Measurements from ENCODE around the gene PHF11. TPM values are rescaled to one million over a fixed set of nuclear protein-coding genes. Genes with fewer than 3 reads are reported as not detected.
"Not testable (repeated sequence)": the region's sequence is repeated elsewhere in the genome, so short reads cannot be mapped to it uniquely, and the experiment has no call there.

The PHF11 gene
- total RNA-seq, 2 donors from 2014 or later: 98.9 to 145 TPM

GRCh38 chr13:49464621-49465325, 31.0 kb upstream of the PHF11 start:
- Mint-ChIP-seq H3K27me3 (ENCODE audit: low read depth) (no peaks in the 10 kb centered on the region), H3K4me3 (no peak overlapping the region), H3K9me3 (peaks cover 0 to 1% of the 10 kb centered on the region in 2 donors), H3K27ac (no peak overlapping the region), H3K36me3 (ENCODE audit: insufficient read depth in 2 of 2) (peaks cover 13 to 36% of the 10 kb centered on the region in 2 donors), H3K4me1 (ENCODE audit: low read depth) (no peaks in the 10 kb centered on the region)
- no peak for DNase-seq
- ATAC-seq (replicated peaks in 1 of 2): no peak

- Mint-ChIP-seq H3K4me1 (ENCODE audit: low read depth) (no peaks in the 10 kb centered on the region), H3K27ac (no peak overlapping the region), H3K4me3 (no peak overlapping the region), H3K9me3 (peaks cover 0 to 1% of the 10 kb centered on the region in 2 donors), H3K36me3 (ENCODE audit: insufficient read depth in 2 of 2) (peaks cover 13 to 36% of the 10 kb centered on the region in 2 donors), H3K27me3 (ENCODE audit: low read depth) (no peaks in the 10 kb centered on the region)
- DNase-seq (no peak), ATAC-seq (replicated peaks in 1 of 2) (no peak)
These were observed 29.4 kb upstream of the PHF11 start for GRCh38 chr13:49466292-49466838.

- ATAC-seq (replicated peaks in 1 of 2) (peak in 1 of 2 donors; percentile 49), DNase-seq (no peak)
- no peak overlapping the region for H3K27ac Mint-ChIP-seq
- no peaks in the 10 kb centered on the region for H3K27me3 Mint-ChIP-seq (ENCODE audit: low read depth)
- H3K4me3 Mint-ChIP-seq: no peak overlapping the region
- no peaks in the 10 kb centered on the region for H3K9me3 Mint-ChIP-seq
- H3K4me1 Mint-ChIP-seq (ENCODE audit: low read depth): no peaks in the 10 kb centered on the region
- peaks cover 0 to 18% of the 10 kb centered on the region in 2 donors for H3K36me3 Mint-ChIP-seq (ENCODE audit: insufficient read depth in 2 of 2)
These were observed 23.6 kb upstream of the PHF11 start for GRCh38 chr13:49472186-49472585.

GRCh38 chr13:49476529-49476928, 19.2 kb upstream of the PHF11 start:
- Mint-ChIP-seq H3K27ac (no peak overlapping the region), H3K27me3 (ENCODE audit: low read depth) (no peaks in the 10 kb centered on the region), H3K9me3 (no peaks in the 10 kb centered on the region), H3K4me3 (no peak overlapping the region), H3K4me1 (ENCODE audit: low read depth) (no peaks in the 10 kb centered on the region), H3K36me3 (ENCODE audit: insufficient read depth in 2 of 2) (peaks cover 0 to 5% of the 10 kb centered on the region in 2 donors)
- no peak for ATAC-seq (replicated peaks in 1 of 2)
- no peak for DNase-seq

GRCh38 chr13:49481788-49482187, 14.0 kb upstream of the PHF11 start:
- Mint-ChIP-seq H3K27ac (no peak overlapping the region), H3K9me3 (no peaks in the 10 kb centered on the region), H3K36me3 (ENCODE audit: insufficient read depth in 2 of 2) (peaks cover 5 to 14% of the 10 kb centered on the region in 2 donors), H3K4me3 (no peak overlapping the region), H3K27me3 (ENCODE audit: low read depth) (no peaks in the 10 kb centered on the region), H3K4me1 (ENCODE audit: low read depth) (no peaks in the 10 kb centered on the region)
- no peak for ATAC-seq (replicated peaks in 1 of 2)
- no peak for DNase-seq

DNA sequence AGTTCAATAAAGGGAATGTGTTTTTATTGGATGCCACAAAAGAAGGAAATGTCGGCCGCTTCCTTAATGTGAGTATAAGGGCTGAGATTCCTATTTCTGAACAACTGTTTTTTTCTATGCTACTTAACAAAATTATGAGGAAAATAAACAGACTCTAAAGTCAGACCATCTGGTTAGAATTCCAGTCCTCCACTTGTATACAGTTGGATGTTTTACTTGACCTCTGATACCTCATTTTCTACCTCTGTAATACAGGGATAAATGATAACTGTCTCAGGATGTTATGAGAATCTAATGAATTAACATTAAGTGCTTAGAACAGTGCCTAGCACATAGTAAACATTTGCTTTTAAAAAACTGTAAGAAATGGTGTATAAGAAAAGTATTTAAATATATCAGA, 7.2 kb upstream of the PHF11 start:
- DNase-seq: no peak
- Mint-ChIP-seq H3K27me3 (ENCODE audit: low read depth) (no peaks in the 10 kb centered on the region), H3K9me3 (no peaks in the 10 kb centered on the region), H3K36me3 (ENCODE audit: insufficient read depth in 2 of 2) (peaks cover 5 to 7% of the 10 kb centered on the region in 2 donors), H3K4me1 (ENCODE audit: low read depth) (no peaks in the 10 kb centered on the region), H3K27ac (no peak overlapping the region), H3K4me3 (no peak overlapping the region)
- no peak for ATAC-seq (replicated peaks in 1 of 2)

DNA sequence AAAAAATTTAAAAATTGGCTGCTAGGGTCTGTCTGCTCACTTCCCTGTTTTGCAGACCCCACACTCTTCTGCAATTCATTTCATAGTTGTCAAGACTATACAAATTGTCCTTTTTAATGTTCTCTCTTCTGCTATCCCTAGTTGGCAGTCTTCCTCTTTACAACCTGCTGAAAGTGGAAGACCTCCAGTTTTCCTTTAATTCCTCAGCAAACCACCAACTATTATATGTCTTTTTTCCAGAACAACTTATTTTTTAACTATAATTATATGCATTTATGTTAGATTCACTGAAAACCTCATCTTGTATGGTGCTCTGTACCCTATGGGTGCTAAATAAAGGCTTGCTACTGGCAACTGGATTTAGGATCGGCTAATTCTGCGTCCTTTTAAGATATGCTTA, 1.1 kb upstream of the PHF11 start:
- DNase-seq (no peak), ATAC-seq (replicated peaks in 1 of 2) (no peak)
- no peaks in the 10 kb centered on the region for H3K27me3 Mint-ChIP-seq (ENCODE audit: low read depth)
- peaks cover 0 to 5% of the 10 kb centered on the region in 2 donors for H3K9me3 Mint-ChIP-seq
- H3K27ac Mint-ChIP-seq: peak overlapping the region; percentile 99
- H3K4me1 Mint-ChIP-seq (ENCODE audit: low read depth): peaks cover 49% of the 10 kb centered on the region
- peaks cover 20 to 23% of the 10 kb centered on the region in 2 donors for H3K36me3 Mint-ChIP-seq (ENCODE audit: insufficient read depth in 2 of 2)
- peak overlapping the region; percentile 94 to 96 for H3K4me3 Mint-ChIP-seq

DNA sequence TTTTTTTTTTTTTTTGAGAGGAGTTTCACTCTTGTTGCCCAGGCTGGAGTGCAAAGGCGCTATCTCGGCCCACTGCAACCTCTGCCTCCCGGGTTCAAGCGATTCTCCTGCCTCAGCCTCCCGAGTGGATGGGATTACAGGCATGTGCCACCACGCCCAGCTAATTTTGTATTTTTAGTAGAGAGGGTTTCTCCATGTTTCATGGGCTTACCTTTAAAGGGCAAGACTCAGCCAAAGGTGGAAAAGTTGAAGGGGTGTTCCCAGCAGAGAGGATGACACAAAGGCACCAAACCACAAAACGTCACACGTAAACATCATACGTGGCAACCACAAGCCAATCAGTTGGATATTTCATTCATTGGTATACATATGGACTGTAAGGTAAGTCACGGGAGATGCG, 1.1 kb downstream of the PHF11 start:
- Mint-ChIP-seq H3K4me3 (peak overlapping the region; percentile 94), H3K36me3 (ENCODE audit: insufficient read depth in 2 of 2) (peaks cover 23 to 29% of the 10 kb centered on the region in 2 donors), H3K27ac (peak overlapping the region; percentile 98), H3K4me1 (ENCODE audit: low read depth) (peaks cover 58% of the 10 kb centered on the region)
- H3K9me3 Mint-ChIP-seq; H3K27me3 Mint-ChIP-seq (ENCODE audit: low read depth): not testable (repeated sequence)
- peak; percentile 55 to 77 for DNase-seq
- peak; percentile 16 to 34 for ATAC-seq (replicated peaks in 1 of 2)

- DNase-seq (no peak), ATAC-seq (replicated peaks in 1 of 2) (no peak)
- Mint-ChIP-seq H3K27ac (peak overlapping the region; percentile 98), H3K4me3 (peak overlapping the region; percentile 94), H3K9me3 (peaks cover 0 to 5% of the 10 kb centered on the region in 2 donors), H3K27me3 (ENCODE audit: low read depth) (no peaks in the 10 kb centered on the region), H3K4me1 (ENCODE audit: low read depth) (peaks cover 58% of the 10 kb centered on the region), H3K36me3 (ENCODE audit: insufficient read depth in 2 of 2) (peaks cover 23 to 29% of the 10 kb centered on the region in 2 donors)
These were observed 1.5 kb downstream of the PHF11 start for GRCh38 chr13:49497272-49497671.

DNA sequence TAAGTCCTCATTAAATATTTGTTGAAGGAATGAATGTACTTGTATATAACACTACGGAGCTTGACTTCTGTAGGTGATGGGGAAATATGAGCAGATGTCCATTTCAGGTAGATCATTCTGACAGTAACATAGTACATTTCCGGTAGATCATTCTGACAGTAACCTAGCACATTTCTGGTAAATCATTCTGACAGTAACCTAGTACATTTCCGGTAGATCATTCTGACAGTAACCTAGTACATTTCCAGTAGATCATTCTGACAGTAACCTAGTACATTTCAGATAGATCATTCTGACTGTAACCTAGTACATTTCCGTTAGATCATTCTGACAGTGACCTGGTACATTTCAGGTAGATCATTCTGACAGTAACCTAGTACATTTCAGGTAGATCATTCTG, 2.5 kb downstream of the PHF11 start:
- Mint-ChIP-seq H3K9me3 (peaks cover 0 to 5% of the 10 kb centered on the region in 2 donors), H3K27me3 (ENCODE audit: low read depth) (no peaks in the 10 kb centered on the region), H3K4me3 (peak overlapping the region; percentile 94), H3K27ac (peak overlapping the region; percentile 98), H3K4me1 (ENCODE audit: low read depth) (peaks cover 64% of the 10 kb centered on the region), H3K36me3 (ENCODE audit: insufficient read depth in 2 of 2) (peaks cover 26 to 32% of the 10 kb centered on the region in 2 donors)
- ATAC-seq (replicated peaks in 1 of 2): no peak
- no peak for DNase-seq

DNA sequence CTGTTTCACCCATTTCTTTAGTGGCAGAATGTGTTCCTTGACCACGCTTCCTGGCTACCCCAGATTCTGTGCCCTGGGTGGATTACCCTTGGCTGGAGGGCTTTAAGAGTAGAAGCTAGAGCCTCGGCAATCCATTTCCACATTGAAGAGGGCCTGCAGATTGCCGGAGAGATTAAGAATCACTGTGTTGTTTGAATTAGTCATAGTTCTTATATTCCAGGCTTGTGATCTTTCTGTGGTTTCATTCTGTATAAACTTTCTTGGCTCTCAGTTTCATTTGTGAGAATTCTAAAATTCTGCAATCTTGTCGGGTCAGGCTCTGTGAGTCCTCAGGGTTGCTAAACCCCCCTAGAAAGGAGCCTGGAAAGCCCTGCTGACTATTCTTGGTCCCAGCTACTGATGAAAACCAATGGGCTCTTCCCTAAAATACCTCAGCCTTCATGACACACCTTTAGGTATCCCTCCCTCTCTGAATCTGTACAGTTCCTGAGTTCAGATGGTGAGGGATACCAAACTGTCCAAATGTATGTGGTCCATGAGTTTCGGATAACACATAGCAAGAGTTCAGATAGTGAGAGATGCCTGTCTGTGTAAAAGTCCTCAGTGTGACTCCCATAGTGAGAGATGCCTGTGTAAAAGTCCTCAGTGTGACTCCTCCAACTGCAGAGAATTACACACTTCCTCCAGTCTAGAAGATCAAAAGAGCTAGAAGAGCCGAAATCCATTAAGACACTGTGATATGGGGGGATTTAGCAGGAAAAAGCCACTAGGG, 4.3 kb downstream of the PHF11 start:
- Mint-ChIP-seq H3K9me3 (peaks cover 0 to 5% of the 10 kb centered on the region in 2 donors), H3K4me3 (peak overlapping the region; percentile 47 to 94)
- DNase-seq: peak in 1 of 2 donors; percentile 21

GRCh38 chr13:49502954-49503353, 7.2 kb downstream of the PHF11 start:
- Mint-ChIP-seq H3K27ac (peak overlapping the region; percentile 1), H3K4me3 (no peak overlapping the region), H3K9me3 (peaks cover 0 to 5% of the 10 kb centered on the region in 2 donors), H3K4me1 (ENCODE audit: low read depth) (peaks cover 39% of the 10 kb centered on the region), H3K36me3 (ENCODE audit: insufficient read depth in 2 of 2) (peaks cover 23 to 33% of the 10 kb centered on the region in 2 donors), H3K27me3 (ENCODE audit: low read depth) (no peaks in the 10 kb centered on the region)
- DNase-seq (no peak), ATAC-seq (replicated peaks in 1 of 2) (no peak)

More for the DNA sequence above, 4.3 kb downstream of the PHF11 start:
- Mint-ChIP-seq H3K27ac (peak overlapping the region; percentile 98), H3K27me3 (ENCODE audit: low read depth) (no peaks in the 10 kb centered on the region), H3K36me3 (ENCODE audit: insufficient read depth in 2 of 2) (peaks cover 32 to 34% of the 10 kb centered on the region in 2 donors), H3K4me1 (ENCODE audit: low read depth) (peaks cover 59% of the 10 kb centered on the region)
- ATAC-seq (replicated peaks in 1 of 2): peak in 1 of 2 donors; percentile 6

- H3K4me3 Mint-ChIP-seq: no peak overlapping the region
- ATAC-seq (replicated peaks in 1 of 2) (no peak), DNase-seq (no peak)
- H3K27me3 Mint-ChIP-seq (ENCODE audit: low read depth): no peaks in the 10 kb centered on the region
- peaks cover 17 to 29% of the 10 kb centered on the region in 2 donors for H3K36me3 Mint-ChIP-seq (ENCODE audit: insufficient read depth in 2 of 2)
- H3K27ac Mint-ChIP-seq: no peak overlapping the region
- H3K9me3 Mint-ChIP-seq: peaks cover 0 to 2% of the 10 kb centered on the region in 2 donors
- H3K4me1 Mint-ChIP-seq (ENCODE audit: low read depth): peaks cover 29% of the 10 kb centered on the region
These were observed 8.2 kb downstream of the PHF11 start for GRCh38 chr13:49503951-49504350.

Measured in activated T-cell treated with anti-CD3 and anti-CD28 coated beads, Interleukin-2, amount 50 U/mL, for 72 hours (primary cell).